HCT116 (cell line): ENCODE measurements around the gene DUSP2. TPM values are rescaled to one million over a fixed set of nuclear protein-coding genes. Genes with fewer than 3 reads are reported as not detected.

Source experiments
- ATAC-seq: fragments of 200-7000 bp; cut with Tn5 transposase; 2 replicates; pipeline ENCODE4 v1.9.1; 2020; ENCODE audit warnings: mild to moderate bottlenecking, moderate library complexity
- BruUV-seq: library from RNA; stranded (reverse); fragments of 400-500 nt; replicated peaks from 2 replicates; lab custom pipeline; 2021; lab: Mats Ljungman, UMichigan
- CTCF ChIA-PET: fragments of 300-600 bp; sonication (Branson Sonifier 250); formaldehyde crosslinking; loops from one replicate; lab custom pipeline; 2021; ENCODE audit warnings: antibody characterized with exemption; lab: Charles Lee
- POLR2A ChIA-PET: fragments of 300-600, 350-600 bp; sonication (Branson Sonifier 250); formaldehyde crosslinking; loops from one replicate; lab custom pipeline; 2021; ENCODE audit warnings: antibody characterized with exemption; lab: Charles Lee
- RAD21 ChIA-PET, 2 experiments: fragments of 300-600 bp; sonication (Branson Sonifier 250); formaldehyde crosslinking; loops; one replicate each; lab custom pipeline; 2023; ENCODE audit warnings: low total read pairs in 2 of 2; ENCODE audit not compliant: uncharacterized antibody in 2 of 2, unreplicated experiment in 2 of 2, low non-redundant PET in 1 of 2; lab: Charles Lee
- DNase-seq: peaks from one replicate; pipeline ENCODE4 v3.0.0-alpha.2; 2010; ENCODE audit warnings: low read depth, low spot score
- H2AFZ ChIP-seq: fragments of 200-600 bp; shearing (Covaris generic), sonication (generic); 2 replicates; pipeline ENCODE4 v1.6.1; 2017; ENCODE audit warnings: low read depth, mixed run types, mixed read lengths, antibody characterized with exemption, low read length; ENCODE audit not compliant: poor library complexity, severe bottlenecking
- H3K27ac ChIP-seq: 2 replicates; pipeline ENCODE4 v1.5.1; 2012; ENCODE audit warnings: low read depth, low read length
- H3K27me3 ChIP-seq: fragments of 200-600 bp; sonication (generic); 2 replicates; pipeline ENCODE4 v1.6.1; 2016; ENCODE audit warnings: mixed run types, low read length, mixed read lengths; ENCODE audit not compliant: insufficient read depth
- H3K36me3 ChIP-seq, 2 experiments: fragments of 200-500 bp in 1 of 2; fragments of 200-600 bp in 1 of 2; sonication (Bioruptor generic) in 1 of 2; sonication (generic) in 1 of 2; 2 replicates each; pipeline versions ENCODE4 v1.5.1 to v1.6.1; 2014 to 2016; ENCODE audit warnings: low read length in 2 of 2, inconsistent platforms in 1 of 2, mixed read lengths in 1 of 2, mixed run types in 1 of 2; ENCODE audit not compliant: insufficient read depth in 2 of 2, control insufficient read depth in 1 of 2
- H3K4me1 ChIP-seq, 2 experiments: fragments of 200-600 bp in 1 of 2; sonication (generic) in 1 of 2; 2 replicates each; pipeline versions ENCODE4 v1.5.1 to v1.6.1; 2012 to 2017; ENCODE audit warnings: low read length in 2 of 2, inconsistent platforms in 1 of 2, mild to moderate bottlenecking in 1 of 2, mixed read lengths in 1 of 2, mixed run types in 1 of 2, moderate library complexity in 1 of 2; ENCODE audit not compliant: insufficient read depth in 2 of 2, control insufficient read depth in 1 of 2
- H3K4me2 ChIP-seq: fragments of 200-600 bp; sonication (generic); 2 replicates; pipeline ENCODE4 v1.6.1; 2017; ENCODE audit warnings: mixed run types, low read length, mixed read lengths
- H3K4me3 ChIP-seq, 2 experiments: fragments of 200-600 bp in 1 of 2; sonication (generic) in 1 of 2; replicated peaks in 1 of 2; 2 replicates each; pipeline ENCODE4 v1.5.1; 2011 to 2016; ENCODE audit warnings: low read length in 2 of 2, control low read depth in 1 of 2, low read depth in 1 of 2, mild to moderate bottlenecking in 1 of 2, mixed read lengths in 1 of 2, mixed run types in 1 of 2
- H3K79me2 ChIP-seq: fragments of 200-600 bp; sonication (generic); 2 replicates; pipeline ENCODE4 v1.6.1; 2017; ENCODE audit warnings: mild to moderate bottlenecking, mixed run types, low read length, moderate library complexity, mixed read lengths; ENCODE audit not compliant: insufficient read depth
- H3K9ac ChIP-seq: fragments of 200-600 bp; sonication (generic); 2 replicates; pipeline ENCODE4 v1.6.1; 2016; ENCODE audit warnings: low read length, mixed read lengths
- H3K9me2 ChIP-seq: fragments of 200-600 bp; sonication (generic), shearing (Covaris generic); 2 replicates; pipeline ENCODE4 v1.6.1; 2017; ENCODE audit warnings: mixed run types, mild to moderate bottlenecking, moderate library complexity; ENCODE audit not compliant: insufficient read depth
- H3K9me3 ChIP-seq, 2 experiments: fragments of 200-500 bp in 1 of 2; fragments of 200-600 bp in 1 of 2; sonication (Bioruptor generic) in 1 of 2; sonication (generic) in 1 of 2; 2 replicates each; pipeline ENCODE4 v1.6.1; 2014 to 2017; ENCODE audit warnings: low read length in 2 of 2, mixed read lengths in 2 of 2, inconsistent platforms in 1 of 2, low read depth in 1 of 2, mild to moderate bottlenecking in 1 of 2, mixed run types in 1 of 2, moderate library complexity in 1 of 2; ENCODE audit not compliant: control insufficient read depth in 1 of 2, insufficient read depth in 1 of 2
- H4K20me1 ChIP-seq: fragments of 200-600 bp; sonication (generic), shearing (Covaris generic); 2 replicates; pipeline ENCODE4 v1.6.1; 2017; ENCODE audit warnings: mixed run types, mild to moderate bottlenecking, moderate library complexity; ENCODE audit not compliant: insufficient read depth
- CBX3 ChIP-seq: IDR thresholded peaks from 2 replicates; pipeline ENCODE4 v1.6.1; 2012; ENCODE audit warnings: low read depth
- ELF1 ChIP-seq: IDR thresholded peaks from 2 replicates; pipeline ENCODE4 v1.6.1; 2012; ENCODE audit warnings: low read depth, borderline replicate concordance
- EZH2 ChIP-seq: fragments of 200-600 bp; sonication (generic); IDR thresholded peaks from 2 replicates; pipeline ENCODE4 v1.6.1; 2017; ENCODE audit warnings: antibody characterized with exemption, mixed run types
- FOSL1 ChIP-seq: IDR thresholded peaks from 2 replicates; pipeline ENCODE4 v1.6.1; 2012; ENCODE audit warnings: low read depth
- JUND ChIP-seq: IDR thresholded peaks from 2 replicates; pipeline ENCODE4 v1.6.1; 2012
- POLR2A ChIP-seq: IDR thresholded peaks from 2 replicates; pipeline ENCODE4 v1.7.0; 2011; ENCODE audit warnings: borderline replicate concordance; ENCODE audit not compliant: insufficient read depth, insufficient read length; ENCODE audit errors: extremely low read depth
- RAD21 ChIP-seq: IDR thresholded peaks from 2 replicates; pipeline ENCODE4 v1.6.1; 2012; ENCODE audit warnings: low read depth, mild to moderate bottlenecking
- SIN3A ChIP-seq: IDR thresholded peaks from 2 replicates; pipeline ENCODE4 v1.6.1; 2012; ENCODE audit warnings: low read depth
- SP1 ChIP-seq: IDR thresholded peaks from 2 replicates; pipeline ENCODE4 v1.6.1; 2012; ENCODE audit warnings: low read depth
- SRF ChIP-seq: IDR thresholded peaks from 2 replicates; pipeline ENCODE4 v1.6.1; 2012; ENCODE audit warnings: low read depth
- YY1 ChIP-seq: IDR thresholded peaks from 2 replicates; pipeline ENCODE4 v1.6.1; 2011; ENCODE audit warnings: low read length, low read depth, moderate library complexity, mild to moderate bottlenecking; ENCODE audit not compliant: insufficient replicate concordance; ENCODE audit errors: extremely low read depth
- intact Hi-C: fragments of 100-400 bp; cut with micrococcal nuclease; formaldehyde crosslinking; loops from 2 replicates; pipeline ENCODE4 v1.10.0; 2022
- total RNA-seq: library from RNA; stranded (reverse); gene quantifications from one replicate; pipeline ENCODE4 v1.2.1, GENCODE V29; 2021; ENCODE audit not compliant: unreplicated experiment
- TF ChIP-seq, protein P1 (sequence below): IDR thresholded peaks from 2 replicates; pipeline ENCODE4 v1.6.1; 2012
- TF ChIP-seq, protein P2 (sequence below), 3 experiments: fragments of 200-600 bp in 1 of 3; sonication (generic) in 1 of 3; IDR thresholded peaks in 2 of 3; conservative IDR thresholded peaks in 1 of 3; 2 replicates each; pipeline ENCODE4 v1.5.1; 2012 to 2017; ENCODE audit warnings: low read depth in 2 of 3, low read length in 2 of 3, antibody characterized with exemption in 1 of 3, borderline replicate concordance in 1 of 3, control low read depth in 1 of 3, mild to moderate bottlenecking in 1 of 3, mixed read lengths in 1 of 3, mixed run types in 1 of 3, moderate library complexity in 1 of 3; ENCODE audit not compliant: insufficient read depth in 1 of 3
- TF ChIP-seq, protein P3 (sequence below): IDR thresholded peaks from 2 replicates; pipeline ENCODE4 v1.6.1; 2012; ENCODE audit warnings: low read depth

DUSP2 gene
- total RNA-seq, 1 experiment from 2014 or later = 24.5 TPM

DNA sequence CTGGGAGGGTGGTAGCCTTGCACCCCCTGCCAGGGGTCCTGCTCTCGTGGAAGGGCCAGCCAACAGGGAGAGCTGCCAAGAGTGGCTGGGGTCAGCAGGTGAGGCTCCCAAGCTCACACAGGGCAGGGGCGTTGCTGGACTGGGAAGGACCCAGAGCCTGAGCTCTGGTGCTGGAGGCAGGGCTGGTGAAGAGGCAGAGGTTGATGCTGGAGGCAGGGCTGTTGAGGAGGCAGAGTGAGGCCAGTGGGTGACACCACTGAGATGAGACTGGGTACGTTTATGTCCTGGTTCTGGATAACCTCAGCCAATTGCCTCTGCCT, 35.9 kb downstream of the DUSP2 start:
- Histone ChIP-seq H3K4me1 (no peaks in the 10 kb centered on the region), H4K20me1 (no peaks in the 10 kb centered on the region), H2AFZ (no peak overlapping the region), H3K9ac (no peak overlapping the region), H3K4me3 (no peak overlapping the region), H3K9me3 (peaks cover 11 to 14% of the 10 kb centered on the region in 2 experiments; a peak in 2 of 4 replicates), H3K79me2 (no peaks in the 10 kb centered on the region), H3K27me3 (no peaks in the 10 kb centered on the region), H3K27ac (no peak overlapping the region), H3K36me3 (no peaks in the 10 kb centered on the region), H3K4me2 (no peak overlapping the region), H3K9me2 (no peaks in the 10 kb centered on the region)
- intact Hi-C loops = no loop called here
- POLR2A ChIA-PET = no interaction called here
- TF ChIP-seq RAD21 = no peak
- TF ChIP-seq, protein P1, sequence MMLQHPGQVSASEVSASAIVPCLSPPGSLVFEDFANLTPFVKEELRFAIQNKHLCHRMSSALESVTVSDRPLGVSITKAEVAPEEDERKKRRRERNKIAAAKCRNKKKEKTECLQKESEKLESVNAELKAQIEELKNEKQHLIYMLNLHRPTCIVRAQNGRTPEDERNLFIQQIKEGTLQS = no peak
- TF ChIP-seq POLR2A = no peak
- no peak for TF ChIP-seq SIN3A
- no peak for TF ChIP-seq YY1
- no peak for TF ChIP-seq SP1
- no peak for TF ChIP-seq FOSL1
- TF ChIP-seq EZH2 = no peak
- TF ChIP-seq, protein P2, sequence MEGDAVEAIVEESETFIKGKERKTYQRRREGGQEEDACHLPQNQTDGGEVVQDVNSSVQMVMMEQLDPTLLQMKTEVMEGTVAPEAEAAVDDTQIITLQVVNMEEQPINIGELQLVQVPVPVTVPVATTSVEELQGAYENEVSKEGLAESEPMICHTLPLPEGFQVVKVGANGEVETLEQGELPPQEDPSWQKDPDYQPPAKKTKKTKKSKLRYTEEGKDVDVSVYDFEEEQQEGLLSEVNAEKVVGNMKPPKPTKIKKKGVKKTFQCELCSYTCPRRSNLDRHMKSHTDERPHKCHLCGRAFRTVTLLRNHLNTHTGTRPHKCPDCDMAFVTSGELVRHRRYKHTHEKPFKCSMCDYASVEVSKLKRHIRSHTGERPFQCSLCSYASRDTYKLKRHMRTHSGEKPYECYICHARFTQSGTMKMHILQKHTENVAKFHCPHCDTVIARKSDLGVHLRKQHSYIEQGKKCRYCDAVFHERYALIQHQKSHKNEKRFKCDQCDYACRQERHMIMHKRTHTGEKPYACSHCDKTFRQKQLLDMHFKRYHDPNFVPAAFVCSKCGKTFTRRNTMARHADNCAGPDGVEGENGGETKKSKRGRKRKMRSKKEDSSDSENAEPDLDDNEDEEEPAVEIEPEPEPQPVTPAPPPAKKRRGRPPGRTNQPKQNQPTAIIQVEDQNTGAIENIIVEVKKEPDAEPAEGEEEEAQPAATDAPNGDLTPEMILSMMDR (IDR thresholded peaks at IDR 0.05 in 2 of 3, conservative IDR thresholded peaks at IDR 0.05 in 1 of 3; ENCODE audit: borderline replicate concordance in 1 of 3, insufficient read depth in 1 of 3, low read depth in 2 of 3, low read length in 2 of 3) = no peak
- TF ChIP-seq ELF1 = no peak
- no peak for TF ChIP-seq CBX3
- TF ChIP-seq JUND = no peak
- TF ChIP-seq, protein P3, sequence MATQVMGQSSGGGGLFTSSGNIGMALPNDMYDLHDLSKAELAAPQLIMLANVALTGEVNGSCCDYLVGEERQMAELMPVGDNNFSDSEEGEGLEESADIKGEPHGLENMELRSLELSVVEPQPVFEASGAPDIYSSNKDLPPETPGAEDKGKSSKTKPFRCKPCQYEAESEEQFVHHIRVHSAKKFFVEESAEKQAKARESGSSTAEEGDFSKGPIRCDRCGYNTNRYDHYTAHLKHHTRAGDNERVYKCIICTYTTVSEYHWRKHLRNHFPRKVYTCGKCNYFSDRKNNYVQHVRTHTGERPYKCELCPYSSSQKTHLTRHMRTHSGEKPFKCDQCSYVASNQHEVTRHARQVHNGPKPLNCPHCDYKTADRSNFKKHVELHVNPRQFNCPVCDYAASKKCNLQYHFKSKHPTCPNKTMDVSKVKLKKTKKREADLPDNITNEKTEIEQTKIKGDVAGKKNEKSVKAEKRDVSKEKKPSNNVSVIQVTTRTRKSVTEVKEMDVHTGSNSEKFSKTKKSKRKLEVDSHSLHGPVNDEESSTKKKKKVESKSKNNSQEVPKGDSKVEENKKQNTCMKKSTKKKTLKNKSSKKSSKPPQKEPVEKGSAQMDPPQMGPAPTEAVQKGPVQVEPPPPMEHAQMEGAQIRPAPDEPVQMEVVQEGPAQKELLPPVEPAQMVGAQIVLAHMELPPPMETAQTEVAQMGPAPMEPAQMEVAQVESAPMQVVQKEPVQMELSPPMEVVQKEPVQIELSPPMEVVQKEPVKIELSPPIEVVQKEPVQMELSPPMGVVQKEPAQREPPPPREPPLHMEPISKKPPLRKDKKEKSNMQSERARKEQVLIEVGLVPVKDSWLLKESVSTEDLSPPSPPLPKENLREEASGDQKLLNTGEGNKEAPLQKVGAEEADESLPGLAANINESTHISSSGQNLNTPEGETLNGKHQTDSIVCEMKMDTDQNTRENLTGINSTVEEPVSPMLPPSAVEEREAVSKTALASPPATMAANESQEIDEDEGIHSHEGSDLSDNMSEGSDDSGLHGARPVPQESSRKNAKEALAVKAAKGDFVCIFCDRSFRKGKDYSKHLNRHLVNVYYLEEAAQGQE = no peak
- TF ChIP-seq SRF = no peak
- CTCF ChIA-PET = no interaction called here
- BruUV-seq = no TSS peak
- RAD21 ChIA-PET = no interaction called here
- DNase-seq (no peak), ATAC-seq (no peak)
